GM18517 (cell line): ENCODE measurements around the gene GAGE12J.
"Not testable (repeated sequence)": the region's sequence is repeated elsewhere in the genome, so short reads cannot be mapped to it uniquely, and the experiment has no call there.

Experiments
- ATAC-seq: cut with Tn5 transposase; IDR thresholded peaks from one replicate; pipeline ENCODE4 v1.9.1; 2021; ENCODE audit warnings: mild to moderate bottlenecking, moderate library complexity; ENCODE audit not compliant: unreplicated experiment

Gene GAGE12J

DNA sequence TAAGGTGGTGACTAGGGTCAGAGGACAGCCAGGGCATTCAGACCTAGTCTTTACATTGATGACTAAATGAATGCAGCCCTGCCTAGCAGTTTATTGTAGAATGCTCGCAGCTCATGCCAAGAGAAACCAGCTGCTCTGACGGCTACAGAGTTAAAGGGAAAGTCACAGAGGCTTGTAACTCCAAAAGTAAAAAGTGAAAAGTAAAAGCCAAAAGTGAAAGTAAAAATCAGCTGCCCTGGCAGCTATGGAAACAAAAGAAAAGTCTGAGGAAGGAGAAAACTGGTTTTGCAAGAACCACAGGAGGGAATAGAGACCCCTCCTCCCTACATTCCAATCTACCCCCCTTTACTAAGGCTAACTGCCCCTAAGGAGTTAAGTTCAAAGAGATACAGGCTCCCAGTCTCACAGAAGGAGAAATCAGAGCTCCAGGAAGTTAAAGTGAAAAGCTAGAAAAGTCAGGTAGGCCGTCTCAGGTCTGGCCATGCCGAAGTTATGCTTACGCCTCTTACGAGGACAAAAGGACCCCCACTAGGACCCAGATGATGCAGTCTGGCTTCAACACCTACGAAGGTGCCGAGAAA lies 12.3 kb upstream of the GAGE12J start:
- ATAC-seq: no peak

DNA sequence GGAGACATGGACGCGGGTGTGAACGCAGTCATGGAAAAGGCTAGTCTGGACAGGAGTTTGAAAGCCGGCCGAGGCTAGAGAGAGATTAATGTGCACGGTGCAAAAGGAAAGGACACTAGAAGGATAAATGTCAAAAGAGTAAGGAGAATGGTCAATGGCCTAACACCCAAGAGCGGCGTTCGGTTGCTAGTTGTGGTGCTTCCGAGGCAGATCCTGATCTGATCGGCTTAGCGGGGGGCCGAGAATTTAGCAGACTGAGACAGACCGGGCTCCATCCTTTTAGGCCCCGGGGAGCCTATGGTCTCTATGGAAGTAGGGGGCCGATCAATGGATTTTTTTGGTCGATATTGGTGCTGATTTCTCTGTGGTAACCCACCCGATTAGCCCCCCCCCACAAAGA lies 11.5 kb upstream of the GAGE12J start:
- ATAC-seq: no peak

DNA sequence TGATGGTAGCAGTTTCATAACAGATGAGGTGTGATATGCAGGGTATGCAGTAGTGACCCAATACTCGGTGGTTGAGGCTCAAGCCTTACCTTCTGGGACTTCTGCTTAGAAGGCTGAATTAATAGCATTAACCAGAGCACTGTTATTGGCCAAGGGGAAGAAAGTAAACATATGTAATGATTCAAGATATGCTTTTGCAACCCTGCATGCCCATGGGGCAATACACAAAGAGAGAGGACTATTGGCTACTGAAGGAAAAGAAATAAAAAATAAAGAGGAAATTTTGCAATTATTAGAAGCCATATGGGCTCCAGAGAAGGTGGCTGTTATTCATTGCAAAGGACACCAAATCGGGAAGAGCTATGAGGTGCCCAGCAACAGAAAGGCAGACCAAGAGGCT lies 9.7 kb upstream of the GAGE12J start:
- no peak for ATAC-seq

DNA sequence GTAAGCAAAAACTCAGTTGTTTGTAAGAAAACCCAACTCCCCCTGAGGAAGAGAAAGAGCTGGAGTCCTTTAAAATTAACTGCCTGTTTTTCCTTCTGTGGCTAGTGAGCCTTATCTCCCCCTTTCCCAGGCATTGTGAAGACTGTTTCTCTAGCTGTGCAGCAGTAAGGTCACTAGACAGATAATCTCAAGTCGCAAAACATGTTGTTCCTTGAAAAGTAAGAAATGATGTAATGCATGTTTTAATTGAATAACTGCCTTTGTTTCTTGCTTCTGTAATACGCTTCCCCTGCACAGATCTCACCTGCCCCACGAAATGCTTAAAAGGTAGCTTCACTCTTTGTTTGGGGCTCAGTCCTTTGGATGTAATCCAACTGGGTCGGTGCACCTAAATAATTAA lies 5.8 kb upstream of the GAGE12J start:
- ATAC-seq: no peak

DNA sequence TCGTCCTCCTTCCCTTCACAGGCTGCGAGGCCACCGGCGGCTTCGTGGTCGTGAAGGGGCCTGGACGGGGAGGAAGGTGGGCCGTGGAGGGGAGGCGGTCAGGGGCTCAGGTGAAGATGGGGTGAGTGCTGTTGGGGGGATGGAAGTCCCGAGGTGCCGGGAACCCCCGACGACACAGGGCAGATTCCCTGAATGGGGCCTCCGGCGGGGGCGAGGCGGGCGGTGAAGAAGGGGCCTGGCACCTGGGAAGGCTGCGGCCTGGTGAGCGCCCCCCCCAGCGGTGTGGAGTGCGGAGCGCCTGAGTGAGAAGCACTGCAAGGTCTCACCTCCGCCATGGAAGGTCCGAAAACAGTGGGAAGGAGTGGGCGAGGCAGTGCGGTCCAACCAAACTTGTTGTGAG lies 429 bp downstream of the GAGE12J start:
- ATAC-seq: not testable (repeated sequence)

DNA sequence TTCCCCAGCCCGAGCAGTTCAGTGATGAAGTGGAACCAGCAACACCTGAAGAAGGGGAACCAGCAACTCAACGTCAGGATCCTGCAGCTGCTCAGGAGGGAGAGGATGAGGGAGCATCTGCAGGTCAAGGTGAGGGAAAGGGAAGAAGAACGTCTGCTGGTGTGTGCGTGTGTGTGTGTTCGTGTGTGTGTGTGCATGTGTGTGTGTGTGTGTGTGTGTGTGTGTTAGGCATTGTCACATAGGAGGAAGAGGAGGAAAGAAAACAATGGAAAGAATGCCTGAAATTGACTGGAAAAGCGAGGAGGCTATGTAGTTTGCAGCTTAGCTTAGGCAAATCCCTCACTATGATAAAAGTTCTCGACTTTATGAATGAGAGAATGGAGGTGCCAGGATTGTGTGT lies 1.9 kb downstream of the GAGE12J start:
- not testable (repeated sequence) for ATAC-seq

DNA sequence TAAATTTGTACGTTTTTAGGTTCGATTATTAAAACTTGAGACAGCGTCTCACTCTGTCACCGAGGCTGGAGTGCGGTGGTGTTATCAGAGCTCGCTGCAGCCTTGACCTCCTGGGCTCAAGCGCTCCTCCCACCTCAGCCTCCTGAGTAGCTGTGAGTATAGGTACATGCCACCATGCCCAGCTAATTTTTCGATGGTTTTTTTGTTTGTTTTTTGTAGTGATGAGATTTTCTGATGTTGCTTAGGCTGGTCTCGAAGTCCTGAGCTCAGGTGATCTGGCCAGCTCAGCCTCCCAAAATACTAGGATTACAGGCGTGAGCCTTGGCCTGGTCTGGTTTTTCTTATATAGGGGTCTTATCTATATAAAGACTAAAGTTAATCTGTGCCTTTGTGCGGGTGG lies 8.6 kb downstream of the GAGE12J start:
- not testable (repeated sequence) for ATAC-seq

DNA sequence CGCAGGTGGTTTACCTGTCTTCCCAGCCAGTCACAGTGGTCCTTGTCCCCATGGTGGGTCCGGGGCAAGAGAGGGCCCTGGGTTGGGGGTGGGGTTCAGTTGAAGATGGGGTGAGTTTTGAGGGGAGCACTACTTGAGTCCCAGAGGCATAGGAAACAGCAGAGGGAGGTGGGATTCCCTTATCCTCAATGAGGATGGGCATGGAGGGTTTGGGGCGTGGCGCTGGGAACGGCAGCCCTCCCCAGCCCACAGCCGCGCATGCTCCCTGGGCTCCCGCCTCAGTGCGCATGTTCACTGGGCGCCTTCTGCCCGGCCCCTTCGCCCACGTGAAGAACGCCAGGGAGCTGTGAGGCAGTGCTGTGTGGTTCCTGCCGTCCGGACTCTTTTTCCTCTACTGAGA lies 9.4 kb downstream of the GAGE12J start, which contains the start of gene GAGE13:
GAGE13 (plus strand) TSS at position 301 of the 400 bp plus-strand sequence. CDS start 1,156 bp downstream, outside the sequence.
- ATAC-seq: not testable (repeated sequence)

DNA sequence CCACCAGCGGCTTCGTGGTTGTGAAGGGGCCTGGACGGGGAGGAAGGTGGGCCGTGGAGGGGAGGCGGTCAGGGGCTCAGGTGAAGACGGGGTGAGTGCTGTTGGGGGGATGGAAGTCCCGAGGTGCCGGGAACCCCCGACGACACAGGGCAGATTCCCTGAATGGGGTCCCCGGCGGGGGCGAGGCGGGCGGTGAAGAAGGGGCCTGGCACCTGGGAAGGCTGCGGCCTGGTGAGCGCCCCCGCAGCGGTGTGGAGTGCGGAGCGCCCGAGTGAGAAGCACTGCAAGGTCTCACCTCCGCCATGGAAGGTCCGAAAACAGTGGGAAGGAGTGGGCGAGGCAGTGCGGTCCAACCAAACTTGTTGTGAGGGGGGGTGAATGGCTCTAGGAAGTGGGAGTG lies 10.0 kb downstream of the GAGE12J start:
- not testable (repeated sequence) for ATAC-seq

DNA sequence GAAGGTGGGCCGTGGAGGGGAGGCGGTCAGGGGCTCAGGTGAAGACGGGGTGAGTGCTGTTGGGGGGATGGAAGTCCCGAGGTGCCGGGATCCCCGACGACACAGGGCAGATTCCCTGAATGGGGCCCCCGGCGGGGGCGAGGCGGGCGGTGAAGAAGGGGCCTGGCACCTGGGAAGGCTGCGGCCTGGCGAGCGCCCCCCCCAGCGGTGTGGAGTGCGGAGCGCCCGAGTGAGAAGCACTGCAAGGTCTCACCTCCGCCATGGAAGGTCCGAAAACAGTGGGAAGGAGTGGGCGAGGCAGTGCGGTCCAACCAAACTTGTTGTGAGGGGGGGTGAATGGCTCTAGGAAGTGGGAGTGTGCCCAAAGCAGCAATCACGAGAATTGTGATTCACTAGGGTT lies 19.6 kb downstream of the GAGE12J start:
- not testable (repeated sequence) for ATAC-seq

DNA sequence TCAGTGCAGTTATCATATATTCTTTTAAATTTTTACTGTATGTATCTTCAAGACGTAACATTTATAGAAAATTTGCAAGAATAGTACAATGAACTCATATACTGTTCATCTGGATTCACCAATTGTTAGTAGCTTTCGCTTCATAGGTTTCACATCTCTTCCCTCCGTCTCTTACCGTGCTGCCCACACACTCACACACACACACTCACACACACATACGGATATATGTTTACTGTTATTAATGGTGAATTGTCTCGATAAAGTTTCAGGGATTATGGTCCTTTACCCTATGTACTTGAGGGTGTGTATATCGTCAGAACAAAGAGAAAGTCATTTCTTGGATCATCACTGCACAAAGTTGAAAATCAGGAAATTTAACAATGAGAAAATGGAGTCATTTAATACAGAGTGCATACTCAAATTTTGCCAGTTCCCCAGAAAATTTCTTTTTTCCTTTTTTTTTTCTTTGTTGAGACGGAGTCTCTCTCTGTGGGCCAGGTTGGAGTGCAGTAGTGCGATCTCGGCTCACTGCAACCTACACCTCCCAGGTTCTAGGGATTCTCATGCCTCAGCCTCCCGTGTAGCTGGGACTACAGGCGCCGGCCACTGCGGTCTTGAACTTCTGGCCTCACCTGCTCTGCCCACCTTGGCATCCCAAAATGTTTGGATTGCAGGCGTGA lies 22.8 kb downstream of the GAGE12J start:
- ATAC-seq: not testable (repeated sequence)

DNA sequence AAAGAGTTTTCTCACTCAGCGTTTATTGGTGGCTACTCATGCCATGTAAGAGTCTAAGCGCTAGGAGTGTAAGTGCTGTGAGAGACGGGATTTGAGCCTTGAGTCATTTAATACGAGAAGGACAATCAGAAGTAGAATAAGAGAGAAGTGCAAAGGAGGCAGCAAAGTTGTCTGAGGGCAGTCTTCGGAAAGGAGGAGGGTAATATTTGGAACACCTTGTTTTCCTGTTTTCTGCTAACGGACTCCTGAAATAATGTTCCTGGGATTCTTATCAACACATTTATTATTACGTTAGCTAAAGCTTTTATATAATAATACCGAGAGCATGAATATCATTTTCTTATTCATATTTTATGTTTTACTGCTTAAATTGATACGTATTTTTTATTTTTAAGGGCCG lies 23.6 kb downstream of the GAGE12J start:
- ATAC-seq: not testable (repeated sequence)

DNA sequence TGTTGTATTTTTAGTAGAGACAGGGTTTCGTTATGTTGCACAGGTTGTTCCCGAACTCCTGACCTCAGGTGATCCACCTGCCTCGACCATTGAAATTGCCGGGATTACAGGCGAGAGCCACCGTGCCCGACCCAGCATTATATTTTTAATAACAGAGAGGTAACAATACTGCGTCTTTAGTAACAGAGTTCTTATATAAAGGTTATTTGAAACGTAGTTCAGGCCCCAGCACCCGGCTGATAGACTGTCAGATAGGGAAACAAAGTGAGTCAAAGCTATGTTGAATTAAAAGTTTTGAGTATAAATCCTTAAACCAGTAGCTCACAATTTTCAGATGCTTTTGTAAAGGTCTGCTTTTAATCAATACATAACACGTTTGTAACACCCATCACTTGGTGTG lies 24.3 kb downstream of the GAGE12J start:
- ATAC-seq: not testable (repeated sequence)
